Peyer's patch (tissue), 4 donors: ENCODE measurements around the gene FBXO42. TPM values are rescaled to one million over a fixed set of nuclear protein-coding genes. Genes with fewer than 3 reads are reported as not detected.

Experiments
- DNase-seq, 3 donors: peaks; one replicate each; pipeline ENCODE4 v3.0.0-alpha.2; 2017 to 2019
- H3K27ac ChIP-seq, 4 donors: fragments of 200-600 bp; sonication (generic); one replicate each; pipeline ENCODE4 v1.5.1; 2016 to 2019
- H3K27me3 ChIP-seq, 2 donors: fragments of 200-600 bp; sonication (generic); one replicate each; pipeline ENCODE4 v1.5.1; 2019
- H3K36me3 ChIP-seq, 3 donors: fragments of 200-600 bp; sonication (generic); one replicate each; pipeline ENCODE4 v1.5.1; 2016 to 2019
- H3K4me1 ChIP-seq, 4 donors: fragments of 200-600 bp; sonication (generic); one replicate each; pipeline ENCODE4 v1.5.1; 2016 to 2019
- H3K4me3 ChIP-seq, 4 donors: fragments of 200-600 bp; sonication (generic); 1 replicate in 3 of 4; 2 replicates in 1 of 4; pipeline ENCODE4 v1.5.1; 2016 to 2019; ENCODE audit warnings: mild to moderate bottlenecking in 1 of 4
- H3K9me3 ChIP-seq, 4 donors: fragments of 200-600 bp; sonication (generic); one replicate each; pipeline ENCODE4 v1.5.1; 2016 to 2019; ENCODE audit warnings: mild to moderate bottlenecking in 1 of 4
- CTCF ChIP-seq, 6 experiments: fragments of 450-650 bp in 4 of 6; fragments of 200-600 bp in 2 of 6; sonication (generic) in 1 of 6; IDR thresholded peaks; one replicate each; pipeline ENCODE4 v1.5.1; 2017 to 2019; ENCODE audit warnings: antibody characterized with exemption in 6 of 6, mild to moderate bottlenecking in 3 of 6, moderate library complexity in 1 of 6
- POLR2A ChIP-seq, 2 donors: fragments of 450-650 bp; IDR thresholded peaks; one replicate each; pipeline ENCODE4 v1.5.1; 2017; ENCODE audit warnings: antibody characterized with exemption in 2 of 2, mild to moderate bottlenecking in 2 of 2, moderate library complexity in 2 of 2
- total RNA-seq, 4 donors: library from RNA; depleted of rRNA; stranded (reverse); fragments of >200 nt; gene quantifications; one replicate each; pipeline ENCODE4 v1.1.0, GENCODE V29; 2016

The FBXO42 gene
- 10 to 100 TPM; 15.7 to 29.4 (median 24.5) TPM for total RNA-seq

- H3K4me3 ChIP-seq, result peak within 1 kb of the TSS; percentile 74 to 98 (median 89)
- TF ChIP-seq POLR2A (IDR thresholded peaks at IDR 0.05) (peak in 1 of 2 donors; percentile 89), CTCF (IDR thresholded peaks at IDR 0.05) (peak in 5 of 6 experiments; percentile 24 to 62 (median 47))
- no peaks in the 10 kb centered on the region for H3K27me3 ChIP-seq
- H3K4me1 ChIP-seq, result peaks cover 0 to 23% (median 7%) of the 10 kb centered on the region in 4 donors
- H3K9me3 ChIP-seq, result no peaks in the 10 kb centered on the region
- H3K27ac ChIP-seq, result peak within 1 kb of the TSS; percentile 83 to 95 (median 92)
- H3K36me3 ChIP-seq, result no peaks in the 10 kb centered on the region
- peak; percentile 87 to 95 (median 94) for DNase-seq
Observed at GRCh38 chr1:16351994-16352841, at the start of gene FBXO42. Gene FBXO42 (minus strand): TSS chr1:16352480. CDS start chr1:16315418, 37,062 bp downstream.

- peaks cover 0 to under 1% (median 0%) of the 10 kb centered on the region in 4 donors for H3K4me1 ChIP-seq
- no peaks in the 10 kb centered on the region for H3K9me3 ChIP-seq
- peaks cover 0 to 51% (median 0%) of the 10 kb centered on the region in 3 donors for H3K36me3 ChIP-seq
- TF ChIP-seq POLR2A (IDR thresholded peaks at IDR 0.05) (no peak), CTCF (IDR thresholded peaks at IDR 0.05) (no peak)
- no peak overlapping the region for H3K27ac ChIP-seq
- no peak for DNase-seq
- H3K27me3 ChIP-seq, result no peaks in the 10 kb centered on the region
- H3K4me3 ChIP-seq, result no peak overlapping the region
Observed at GRCh38 chr1:16398371-16398953, 46.2 kb upstream of the FBXO42 start.

- peaks cover 0 to 54% (median 0%) of the 10 kb centered on the region in 3 donors for H3K36me3 ChIP-seq
- H3K4me1 ChIP-seq, result peaks cover 0 to 12% (median 0%) of the 10 kb centered on the region in 4 donors
- no peak overlapping the region for H3K27ac ChIP-seq
- no peaks in the 10 kb centered on the region for H3K27me3 ChIP-seq
- no peak for TF ChIP-seq POLR2A (IDR thresholded peaks at IDR 0.05)
- no peak for TF ChIP-seq CTCF (IDR thresholded peaks at IDR 0.05)
- no peak overlapping the region for H3K4me3 ChIP-seq
- no peak for DNase-seq
- H3K9me3 ChIP-seq, result no peaks in the 10 kb centered on the region
Observed at GRCh38 chr1:16397120-16397519, 44.8 kb upstream of the FBXO42 start.

GRCh38 chr1:16396591-16396990, 44.3 kb upstream of the FBXO42 start:
- Histone ChIP-seq H3K36me3 (peaks cover 0 to 54% (median 0%) of the 10 kb centered on the region in 3 donors), H3K27ac (no peak overlapping the region), H3K4me1 (peaks cover 0 to 17% (median 0%) of the 10 kb centered on the region in 4 donors), H3K27me3 (no peaks in the 10 kb centered on the region), H3K4me3 (no peak overlapping the region), H3K9me3 (no peaks in the 10 kb centered on the region)
- DNase-seq, result no peak
- TF ChIP-seq POLR2A (IDR thresholded peaks at IDR 0.05) (no peak), CTCF (IDR thresholded peaks at IDR 0.05) (no peak)

GRCh38 chr1:16394977-16395376, 42.7 kb upstream of the FBXO42 start:
- Histone ChIP-seq H3K27me3 (no peaks in the 10 kb centered on the region), H3K9me3 (no peaks in the 10 kb centered on the region), H3K27ac (no peak overlapping the region), H3K36me3 (peaks cover 0 to 54% (median 0%) of the 10 kb centered on the region in 3 donors), H3K4me3 (no peak overlapping the region), H3K4me1 (peaks cover 0 to 29% (median 0%) of the 10 kb centered on the region in 4 donors)
- TF ChIP-seq POLR2A (IDR thresholded peaks at IDR 0.05), result no peak
- TF ChIP-seq CTCF (IDR thresholded peaks at IDR 0.05), result no peak
- no peak for DNase-seq
